Tibial nerve (tissue), 4 donors: Measurements from ENCODE around the gene SPATA16.

Experiments
- CTCF ChIP-seq, 5 experiments: fragments of 200-600 bp in 3 of 5; fragments of 450-650 bp in 2 of 5; sonication (generic) in 3 of 5; IDR thresholded peaks; one replicate each; pipeline ENCODE4 v1.5.1; 2016 to 2019; ENCODE audit warnings: antibody characterized with exemption in 5 of 5, mild to moderate bottlenecking in 3 of 5, moderate library complexity in 2 of 5
- EP300 ChIP-seq, 2 donors: sonication (generic); formaldehyde crosslinking; IDR thresholded peaks; one replicate each; pipeline ENCODE4 v1.6.1; 2017; ENCODE audit warnings: antibody characterized with exemption in 2 of 2, mild to moderate bottlenecking in 1 of 2
- POLR2A ChIP-seq, 2 donors: fragments of 450-650 bp; IDR thresholded peaks; one replicate each; pipeline ENCODE4 v1.6.1; 2017; ENCODE audit warnings: antibody characterized with exemption in 2 of 2, mild to moderate bottlenecking in 2 of 2, moderate library complexity in 2 of 2

- TF ChIP-seq CTCF (IDR thresholded peaks at IDR 0.05) (no peak), POLR2A (IDR thresholded peaks at IDR 0.05) (no peak), EP300 (IDR thresholded peaks at IDR 0.05) (no peak)
Measured at GRCh38 chr3:172855037-172855436, 286.0 kb downstream of the SPATA16 start.
